Measurements from ENCODE around the gene LCOR.

GRCh38 chr10:96902731-96903358, 70.7 kb downstream of the LCOR start:
- TF ChIP-seq, protein P1, sequence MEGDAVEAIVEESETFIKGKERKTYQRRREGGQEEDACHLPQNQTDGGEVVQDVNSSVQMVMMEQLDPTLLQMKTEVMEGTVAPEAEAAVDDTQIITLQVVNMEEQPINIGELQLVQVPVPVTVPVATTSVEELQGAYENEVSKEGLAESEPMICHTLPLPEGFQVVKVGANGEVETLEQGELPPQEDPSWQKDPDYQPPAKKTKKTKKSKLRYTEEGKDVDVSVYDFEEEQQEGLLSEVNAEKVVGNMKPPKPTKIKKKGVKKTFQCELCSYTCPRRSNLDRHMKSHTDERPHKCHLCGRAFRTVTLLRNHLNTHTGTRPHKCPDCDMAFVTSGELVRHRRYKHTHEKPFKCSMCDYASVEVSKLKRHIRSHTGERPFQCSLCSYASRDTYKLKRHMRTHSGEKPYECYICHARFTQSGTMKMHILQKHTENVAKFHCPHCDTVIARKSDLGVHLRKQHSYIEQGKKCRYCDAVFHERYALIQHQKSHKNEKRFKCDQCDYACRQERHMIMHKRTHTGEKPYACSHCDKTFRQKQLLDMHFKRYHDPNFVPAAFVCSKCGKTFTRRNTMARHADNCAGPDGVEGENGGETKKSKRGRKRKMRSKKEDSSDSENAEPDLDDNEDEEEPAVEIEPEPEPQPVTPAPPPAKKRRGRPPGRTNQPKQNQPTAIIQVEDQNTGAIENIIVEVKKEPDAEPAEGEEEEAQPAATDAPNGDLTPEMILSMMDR (IDR thresholded peaks at IDR 0.05): no peak
- no peak for TF ChIP-seq POLR2A (IDR thresholded peaks at IDR 0.05)
